ENCODE data around the gene JMJD4.

DNA sequence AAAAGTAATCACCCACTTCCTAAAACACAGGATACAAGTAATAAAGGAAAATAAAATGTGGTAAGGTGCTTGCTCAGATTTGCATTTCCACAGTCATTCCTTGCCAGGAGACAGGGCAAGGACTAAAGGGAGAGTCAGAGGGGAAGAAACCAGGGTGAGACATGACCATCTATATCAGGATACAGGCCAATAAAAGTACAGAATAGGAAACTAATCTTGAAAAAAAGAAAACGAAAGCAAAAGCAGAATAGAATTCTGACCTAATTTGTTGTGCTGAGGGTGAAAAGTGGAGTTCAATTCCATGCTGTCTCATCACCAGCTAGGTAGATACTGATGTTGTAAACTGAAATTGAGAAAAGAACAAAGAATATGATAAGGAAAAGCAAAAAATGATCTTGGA is 27.3 kb downstream of the JMJD4 start:
- TF ChIP-seq ATF2 (IDR thresholded peaks at IDR 0.05; ENCODE audit: low read length) (no peak), TAF1 (IDR thresholded peaks at IDR 0.05; ENCODE audit: low read depth, low read length) (no peak), EP300 (IDR thresholded peaks at IDR 0.05; ENCODE audit: borderline replicate concordance in 1 of 2, low read depth in 2 of 2, low read length in 2 of 2) (no peak), CEBPB (IDR thresholded peaks at IDR 0.05; ENCODE audit: low read depth, low read length) (no peak), TBP (IDR thresholded peaks at IDR 0.05; ENCODE audit: low read depth, low read length) (no peak)
- TF ChIP-seq, protein P1, sequence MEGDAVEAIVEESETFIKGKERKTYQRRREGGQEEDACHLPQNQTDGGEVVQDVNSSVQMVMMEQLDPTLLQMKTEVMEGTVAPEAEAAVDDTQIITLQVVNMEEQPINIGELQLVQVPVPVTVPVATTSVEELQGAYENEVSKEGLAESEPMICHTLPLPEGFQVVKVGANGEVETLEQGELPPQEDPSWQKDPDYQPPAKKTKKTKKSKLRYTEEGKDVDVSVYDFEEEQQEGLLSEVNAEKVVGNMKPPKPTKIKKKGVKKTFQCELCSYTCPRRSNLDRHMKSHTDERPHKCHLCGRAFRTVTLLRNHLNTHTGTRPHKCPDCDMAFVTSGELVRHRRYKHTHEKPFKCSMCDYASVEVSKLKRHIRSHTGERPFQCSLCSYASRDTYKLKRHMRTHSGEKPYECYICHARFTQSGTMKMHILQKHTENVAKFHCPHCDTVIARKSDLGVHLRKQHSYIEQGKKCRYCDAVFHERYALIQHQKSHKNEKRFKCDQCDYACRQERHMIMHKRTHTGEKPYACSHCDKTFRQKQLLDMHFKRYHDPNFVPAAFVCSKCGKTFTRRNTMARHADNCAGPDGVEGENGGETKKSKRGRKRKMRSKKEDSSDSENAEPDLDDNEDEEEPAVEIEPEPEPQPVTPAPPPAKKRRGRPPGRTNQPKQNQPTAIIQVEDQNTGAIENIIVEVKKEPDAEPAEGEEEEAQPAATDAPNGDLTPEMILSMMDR (IDR thresholded peaks at IDR 0.05; ENCODE audit: control extremely low read depth in 1 of 3, insufficient read depth in 1 of 3, low read depth in 1 of 3, low read length in 3 of 3): no peak

Data from H1 (cell line).